Breast epithelium (tissue), 4 donors: ENCODE measurements around the gene NUMB. TPM values are rescaled to one million over a fixed set of nuclear protein-coding genes. Genes with fewer than 3 reads are reported as not detected.

ENCODE experiments used
- DNase-seq, 2 donors: peaks; one replicate each; pipeline ENCODE4 v3.0.0-alpha.2; 2019; ENCODE audit warnings: low spot score in 2 of 2
- H3K27ac ChIP-seq, 2 donors: fragments of 200-600 bp; sonication (generic) in 1 of 2; one replicate each; pipeline ENCODE4 v1.5.1; 2016 to 2019; ENCODE audit warnings: mild to moderate bottlenecking in 1 of 2
- H3K27me3 ChIP-seq, 2 donors: fragments of 200-600 bp; sonication (generic) in 1 of 2; one replicate each; pipeline versions ENCODE4 v1.5.1 to v1.6.0; 2017 to 2019; ENCODE audit warnings: control low read depth in 1 of 2, mild to moderate bottlenecking in 1 of 2
- H3K36me3 ChIP-seq: fragments of 200-600 bp; one replicate; pipeline ENCODE4 v1.5.1; 2019
- H3K4me1 ChIP-seq, 2 donors: fragments of 200-600 bp; sonication (generic); one replicate each; pipeline ENCODE4 v1.5.1; 2016 to 2019; ENCODE audit warnings: control low read depth in 1 of 2
- H3K4me3 ChIP-seq, 3 donors: fragments of 200-600 bp; sonication (generic); 1 replicate in 2 of 3; 2 replicates in 1 of 3; pipeline ENCODE4 v1.5.1; 2016 to 2019; ENCODE audit warnings: mild to moderate bottlenecking in 3 of 3, moderate library complexity in 2 of 3
- H3K9me3 ChIP-seq, 2 donors: fragments of 200-600 bp; sonication (generic) in 1 of 2; one replicate each; pipeline ENCODE4 v1.5.1; 2016 to 2019; ENCODE audit warnings: control low read depth in 1 of 2
- CTCF ChIP-seq, 3 donors: fragments of 450-650 bp; IDR thresholded peaks; one replicate each; pipeline ENCODE4 v1.5.1; 2016 to 2017; ENCODE audit warnings: antibody characterized with exemption in 3 of 3, mild to moderate bottlenecking in 3 of 3, moderate library complexity in 3 of 3
- POLR2A ChIP-seq: fragments of 450-650 bp; IDR thresholded peaks from one replicate; pipeline ENCODE4 v1.6.1; 2016; ENCODE audit warnings: antibody characterized with exemption, mild to moderate bottlenecking, moderate library complexity
- POLR2AphosphoS5 ChIP-seq, 3 donors: sonication (generic); formaldehyde crosslinking; IDR thresholded peaks; one replicate each; pipeline ENCODE4 v1.6.1; 2017; ENCODE audit warnings: antibody characterized with exemption in 3 of 3
- intact Hi-C: fragments of 100-400 bp; cut with DNase I; formaldehyde crosslinking; loops from one replicate; pipeline ENCODE4 v1.15.1; 2023; ENCODE audit warnings: low total_unique reads
- total RNA-seq, 3 donors: library from RNA; depleted of rRNA; stranded (reverse); fragments of >200 nt; gene quantifications; one replicate each; pipeline ENCODE4 v1.1.0, GENCODE V29; 2016

NUMB gene
- total RNA-seq, 3 donors from 2014 or later: 49.6 to 84.0 (median 61.6) TPM

- no peak for DNase-seq
- H3K27me3 ChIP-seq: no peaks in the 10 kb centered on the region
- peaks cover 3 to 13% of the 10 kb centered on the region in 2 donors for H3K4me1 ChIP-seq
- no peak overlapping the region for H3K27ac ChIP-seq
- TF ChIP-seq CTCF (IDR thresholded peaks at IDR 0.05): no peak
- TF ChIP-seq POLR2A: no peak
- TF ChIP-seq POLR2AphosphoS5 (IDR thresholded peaks at IDR 0.05): no peak
- intact Hi-C loops: no loop called here
- H3K4me3 ChIP-seq: no peak overlapping the region
- no peaks in the 10 kb centered on the region for H3K36me3 ChIP-seq
- H3K9me3 ChIP-seq: no peaks in the 10 kb centered on the region
Measured at GRCh38 chr14:73460691-73461127, 2.4 kb upstream of the NUMB start.

GRCh38 chr14:73459959-73460358 lies 1.6 kb upstream of the NUMB start:
- Histone ChIP-seq H3K9me3 (no peaks in the 10 kb centered on the region), H3K27me3 (no peaks in the 10 kb centered on the region), H3K36me3 (no peaks in the 10 kb centered on the region), H3K4me1 (peaks cover 3 to 15% of the 10 kb centered on the region in 2 donors), H3K27ac (no peak overlapping the region), H3K4me3 (no peak overlapping the region)
- TF ChIP-seq POLR2AphosphoS5 (IDR thresholded peaks at IDR 0.05) (no peak), CTCF (IDR thresholded peaks at IDR 0.05) (no peak), POLR2A (no peak)
- intact Hi-C loops: no loop called here
- no peak for DNase-seq

GRCh38 chr14:73457924-73458182 lies 493 bp downstream of the NUMB start:
- Histone ChIP-seq H3K27me3 (no peaks in the 10 kb centered on the region), H3K4me1 (peaks cover 0 to 19% of the 10 kb centered on the region in 2 donors), H3K4me3 (peak overlapping the region; percentile 91 to 98 (median 98)), H3K9me3 (no peaks in the 10 kb centered on the region), H3K36me3 (no peaks in the 10 kb centered on the region), H3K27ac (peak overlapping the region; percentile 94 to 97)
- intact Hi-C loops: no loop called here
- DNase-seq: peak; percentile 33 to 54
- no peak for TF ChIP-seq POLR2AphosphoS5 (IDR thresholded peaks at IDR 0.05)
- no peak for TF ChIP-seq CTCF (IDR thresholded peaks at IDR 0.05)
- TF ChIP-seq POLR2A: no peak

GRCh38 chr14:73457041-73457923 lies 1.1 kb downstream of the NUMB start:
- peak overlapping the region; percentile 94 to 97 for H3K27ac ChIP-seq
- peak overlapping the region; percentile 91 to 98 (median 98) for H3K4me3 ChIP-seq
- no peak for TF ChIP-seq POLR2A
- TF ChIP-seq POLR2AphosphoS5 (IDR thresholded peaks at IDR 0.05): no peak
- TF ChIP-seq CTCF (IDR thresholded peaks at IDR 0.05): no peak
- DNase-seq: peak in 1 of 2 donors; percentile 56
- intact Hi-C loops: no loop called here
- H3K4me1 ChIP-seq: peaks cover 0 to 14% of the 10 kb centered on the region in 2 donors
- no peaks in the 10 kb centered on the region for H3K36me3 ChIP-seq
- H3K9me3 ChIP-seq: no peaks in the 10 kb centered on the region
- H3K27me3 ChIP-seq: no peaks in the 10 kb centered on the region

GRCh38 chr14:73455294-73455693 lies 3.1 kb downstream of the NUMB start:
- no peak overlapping the region for H3K27ac ChIP-seq
- DNase-seq: no peak

More at GRCh38 chr14:73455294-73455693, 3.1 kb downstream of the NUMB start:
- no peak overlapping the region for H3K4me3 ChIP-seq
- TF ChIP-seq CTCF (IDR thresholded peaks at IDR 0.05): no peak
- no peak for TF ChIP-seq POLR2AphosphoS5 (IDR thresholded peaks at IDR 0.05)
- TF ChIP-seq POLR2A: no peak
- intact Hi-C loops: no loop called here
- no peaks in the 10 kb centered on the region for H3K36me3 ChIP-seq
- peaks cover 0 to 12% of the 10 kb centered on the region in 2 donors for H3K4me1 ChIP-seq
- no peaks in the 10 kb centered on the region for H3K9me3 ChIP-seq
- H3K27me3 ChIP-seq: no peaks in the 10 kb centered on the region
